Measurements from ENCODE around the gene KANSL1. TPM values are rescaled to one million over a fixed set of nuclear protein-coding genes. Genes with fewer than 3 reads are reported as not detected.

Gene KANSL1
- total RNA-seq, 1 experiment from 2014 or later = 47.6 TPM

DNA sequence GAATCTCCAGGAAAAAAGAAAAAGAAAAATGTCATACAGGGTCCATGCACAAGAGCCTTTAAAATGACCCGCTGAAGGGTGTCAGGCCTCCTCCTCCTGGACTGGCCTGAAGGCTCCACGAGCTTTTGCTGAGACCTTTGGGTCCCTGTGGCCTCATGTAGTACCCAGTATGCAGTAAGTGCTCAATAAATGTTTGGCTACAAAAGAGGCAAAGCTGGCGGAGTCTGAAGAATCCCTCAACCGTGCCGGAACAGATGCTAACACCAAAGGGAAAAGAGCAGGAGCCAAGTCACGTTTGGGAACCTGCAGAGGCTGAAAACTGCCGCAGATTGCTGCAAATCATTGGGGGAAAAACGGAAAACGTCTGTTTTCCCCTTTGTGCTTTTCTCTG is 193.3 kb downstream of the KANSL1 start:
- ChIA-PET POLR2A (ENCODE audit: unreplicated experiment) (interaction anchor here (0.5 kb wide), 1 partner anchor 71 kb away, joined by 10 read pairs; no protein-coding TSS in a partner anchor), CTCF (no interaction called here)
- H4K20me1 ChIP-seq (ENCODE audit: low read length) = no peaks in the 10 kb centered on the region
- H3K9me2 ChIP-seq (replicated peaks; ENCODE audit: low read length) = no peaks in the 10 kb centered on the region
- no peak overlapping the region for H3K4me2 ChIP-seq (ENCODE audit: low read length)
- H3K9ac ChIP-seq (ENCODE audit: low read length) = no peak overlapping the region
- peaks cover 12% of the 10 kb centered on the region for H3K4me1 ChIP-seq (ENCODE audit: insufficient read depth, low read length)
- TF ChIP-seq CTCF (conservative IDR thresholded peaks at IDR 0.05; ENCODE audit: low read depth, low read length) = no peak
- TF ChIP-seq EZH2 (IDR thresholded peaks at IDR 0.05; ENCODE audit: low read length, unreplicated experiment) = no peak
- no peak for TF ChIP-seq EZH2phosphoT487 (IDR thresholded peaks at IDR 0.05; ENCODE audit: borderline replicate concordance, low read length)
- no peaks in the 10 kb centered on the region for H3K9me3 ChIP-seq (ENCODE audit: low read length)
- H3K27me3 ChIP-seq (ENCODE audit: low read length) = no peaks in the 10 kb centered on the region
- intact Hi-C loops (cut with micrococcal nuclease) = loop anchor here (5.0 kb wide), 1 partner anchor 197 kb away; no protein-coding TSS in a partner anchor
- no peak overlapping the region for H3K4me3 ChIP-seq (ENCODE audit: low read length)
- no peaks in the 10 kb centered on the region for H3F3A ChIP-seq (ENCODE audit: low read length, unreplicated experiment)
- no peak overlapping the region for H3K27ac ChIP-seq (ENCODE audit: low read length)
- DNase-seq = no peak
- ATAC-seq = no peak
- no peaks in the 10 kb centered on the region for H3K36me3 ChIP-seq (ENCODE audit: low read depth, low read length)
- no TSS peak for BruUV-seq (replicated peaks)
- no peaks in the 10 kb centered on the region for H3K79me2 ChIP-seq (ENCODE audit: low read length)
- H2AFZ ChIP-seq (ENCODE audit: low read length) = no peak overlapping the region

- Histone ChIP-seq H4K20me1 (ENCODE audit: low read length) (no peaks in the 10 kb centered on the region), H3K27me3 (ENCODE audit: low read length) (no peaks in the 10 kb centered on the region), H3K36me3 (ENCODE audit: low read depth, low read length) (no peaks in the 10 kb centered on the region), H3K9ac (ENCODE audit: low read length) (no peak within 1 kb of the TSS), H3K4me1 (ENCODE audit: insufficient read depth, low read length) (peaks cover 9% of the 10 kb centered on the region), H3K27ac (ENCODE audit: low read length) (no peak within 1 kb of the TSS), H3K9me3 (ENCODE audit: low read length) (no peaks in the 10 kb centered on the region), H3K79me2 (ENCODE audit: low read length) (no peaks in the 10 kb centered on the region), H3F3A (ENCODE audit: low read length, unreplicated experiment) (no peaks in the 10 kb centered on the region), H3K9me2 (replicated peaks; ENCODE audit: low read length) (no peaks in the 10 kb centered on the region), H2AFZ (ENCODE audit: low read length) (no peak within 1 kb of the TSS), H3K4me3 (ENCODE audit: low read length) (no peak within 1 kb of the TSS), H3K4me2 (ENCODE audit: low read length) (no peak within 1 kb of the TSS)
- no peak for DNase-seq
- ATAC-seq = no peak
- ChIA-PET CTCF (interaction anchor here (0.6 kb wide), 1 partner anchor 50 kb away, joined by 4 read pairs; no protein-coding TSS in a partner anchor), POLR2A (ENCODE audit: unreplicated experiment) (interaction anchor here (0.5 kb wide), 1 partner anchor 72 kb away, joined by 10 read pairs; no protein-coding TSS in a partner anchor)
- intact Hi-C loops (cut with micrococcal nuclease) = no loop called here
- BruUV-seq (replicated peaks) = no TSS peak
- TF ChIP-seq EZH2 (IDR thresholded peaks at IDR 0.05; ENCODE audit: low read length, unreplicated experiment) = no peak
- no peak for TF ChIP-seq CTCF (conservative IDR thresholded peaks at IDR 0.05; ENCODE audit: low read depth, low read length)
- no peak for TF ChIP-seq EZH2phosphoT487 (IDR thresholded peaks at IDR 0.05; ENCODE audit: borderline replicate concordance, low read length)
Measured at GRCh38 chr17:45998987-45999899, 194.0 kb downstream of the KANSL1 start, which contains the start of gene STH. TSS of gene STH (plus strand) at chr17:45999250. CDS start at chr17:45999280, 30 bp downstream.

GRCh38 chr17:45997624-45998023 is 195.6 kb downstream of the KANSL1 start:
- Histone ChIP-seq H3K4me1 (ENCODE audit: insufficient read depth, low read length) (no peaks in the 10 kb centered on the region), H2AFZ (ENCODE audit: low read length) (no peak overlapping the region), H3K9me2 (replicated peaks; ENCODE audit: low read length) (no peaks in the 10 kb centered on the region), H3K4me3 (ENCODE audit: low read length) (no peak overlapping the region), H3K36me3 (ENCODE audit: low read depth, low read length) (no peaks in the 10 kb centered on the region), H3K9ac (ENCODE audit: low read length) (no peak overlapping the region), H3K4me2 (ENCODE audit: low read length) (no peak overlapping the region), H4K20me1 (ENCODE audit: low read length) (no peaks in the 10 kb centered on the region), H3K27ac (ENCODE audit: low read length) (no peak overlapping the region), H3K27me3 (ENCODE audit: low read length) (no peaks in the 10 kb centered on the region), H3F3A (ENCODE audit: low read length, unreplicated experiment) (no peaks in the 10 kb centered on the region), H3K79me2 (ENCODE audit: low read length) (no peaks in the 10 kb centered on the region), H3K9me3 (ENCODE audit: low read length) (no peaks in the 10 kb centered on the region)
- BruUV-seq (replicated peaks) = no TSS peak
- DNase-seq (peak; percentile 36), ATAC-seq (0 out of 2 replicates have a peak, but pooled peaks have one; percentile 19)
- ChIA-PET CTCF (no interaction called here), POLR2A (ENCODE audit: unreplicated experiment) (no interaction called here)
- intact Hi-C loops (cut with micrococcal nuclease) = no loop called here
- no peak for TF ChIP-seq EZH2 (IDR thresholded peaks at IDR 0.05; ENCODE audit: low read length, unreplicated experiment)
- no peak for TF ChIP-seq EZH2phosphoT487 (IDR thresholded peaks at IDR 0.05; ENCODE audit: borderline replicate concordance, low read length)
- TF ChIP-seq CTCF (conservative IDR thresholded peaks at IDR 0.05; ENCODE audit: low read depth, low read length) = no peak

Measured in PC-3 (cell line).